Body of pancreas (tissue), 4 donors: ENCODE results near the gene OR2V1. TPM values are rescaled to one million over a fixed set of nuclear protein-coding genes. Genes with fewer than 3 reads are reported as not detected.
"Not testable (repeated sequence)": the region's sequence is repeated elsewhere in the genome, so short reads cannot be mapped to it uniquely, and the experiment has no call there.

Experiments
- ATAC-seq: fragments of 150-250 bp; one replicate; pipeline ENCODE4 v1.9.1; 2016
- DNase-seq, 4 donors: peaks; one replicate each; pipeline ENCODE4 v3.0.0-alpha.2; 2019
- H3K27ac ChIP-seq, 4 donors: fragments of 200-600 bp; sonication (generic); 1 replicate in 3 of 4; 2 replicates in 1 of 4; pipeline versions ENCODE4 v1.5.1 to v1.6.1; 2016 to 2019; ENCODE audit warnings: mild to moderate bottlenecking in 1 of 4, mixed read lengths in 1 of 4, moderate library complexity in 1 of 4
- H3K27me3 ChIP-seq, 2 donors: fragments of 200-600 bp; sonication (generic); one replicate each; pipeline ENCODE4 v1.6.0; 2016; ENCODE audit warnings: mild to moderate bottlenecking in 1 of 2
- H3K36me3 ChIP-seq, 2 donors: fragments of 200-600 bp; sonication (generic); replicated peaks in 1 of 2; 2 replicates each; pipeline ENCODE4 v1.5.1; 2016; ENCODE audit warnings: low read depth in 2 of 2; ENCODE audit not compliant: insufficient read depth in 1 of 2
- H3K4me1 ChIP-seq: fragments of 200-600 bp; sonication (generic); one replicate; pipeline ENCODE4 v1.6.0; 2016
- H3K4me3 ChIP-seq, 2 donors: fragments of 200-600 bp; sonication (generic); 1 replicate in 1 of 2; 2 replicates in 1 of 2; pipeline ENCODE4 v1.5.1; 2016 to 2019
- H3K9me3 ChIP-seq, 3 donors: fragments of 200-600 bp; sonication (generic); 1 replicate in 2 of 3; 2 replicates in 1 of 3; pipeline ENCODE4 v1.5.1; 2016
- POLR2A ChIP-seq, 3 donors: fragments of 450-650 bp; IDR thresholded peaks; one replicate each; pipeline ENCODE4 v1.6.1; 2016; ENCODE audit warnings: antibody characterized with exemption in 3 of 3, mild to moderate bottlenecking in 2 of 3
- WGBS, 2 donors: methylation state at CpG; one replicate each; pipeline ENCODE4 v1.1.5; 2017; 5-methylcytosine and 5-hydroxymethylcytosine counted together
- intact Hi-C: fragments of 100-400 bp; cut with DNase I; formaldehyde crosslinking; loops from one replicate; pipeline ENCODE4 v1.15.1; 2023
- total RNA-seq, 2 donors: library from RNA; depleted of rRNA; stranded (reverse); fragments of >200 nt; gene quantifications; one replicate each; pipeline ENCODE4 v1.1.0, GENCODE V29; 2016
- TF ChIP-seq, protein P1 (sequence below), 7 experiments: fragments of 450-650 bp in 4 of 7; fragments of 200-600 bp in 3 of 7; sonication (generic) in 3 of 7; IDR thresholded peaks; one replicate each; pipeline ENCODE4 v1.5.1; 2016 to 2019; ENCODE audit warnings: antibody characterized with exemption in 7 of 7

Gene OR2V1
- total RNA-seq, 2 donors from 2014 or later: not detected

GRCh38 chr5:181152406-181152805, 21.4 kb upstream of the OR2V1 start:
- intact Hi-C loops: loop anchor here (10.0 kb wide), 2 partner anchors 288 to 358 kb away; partner anchors contain the start of gene ZFP62
- TF ChIP-seq, protein P1, sequence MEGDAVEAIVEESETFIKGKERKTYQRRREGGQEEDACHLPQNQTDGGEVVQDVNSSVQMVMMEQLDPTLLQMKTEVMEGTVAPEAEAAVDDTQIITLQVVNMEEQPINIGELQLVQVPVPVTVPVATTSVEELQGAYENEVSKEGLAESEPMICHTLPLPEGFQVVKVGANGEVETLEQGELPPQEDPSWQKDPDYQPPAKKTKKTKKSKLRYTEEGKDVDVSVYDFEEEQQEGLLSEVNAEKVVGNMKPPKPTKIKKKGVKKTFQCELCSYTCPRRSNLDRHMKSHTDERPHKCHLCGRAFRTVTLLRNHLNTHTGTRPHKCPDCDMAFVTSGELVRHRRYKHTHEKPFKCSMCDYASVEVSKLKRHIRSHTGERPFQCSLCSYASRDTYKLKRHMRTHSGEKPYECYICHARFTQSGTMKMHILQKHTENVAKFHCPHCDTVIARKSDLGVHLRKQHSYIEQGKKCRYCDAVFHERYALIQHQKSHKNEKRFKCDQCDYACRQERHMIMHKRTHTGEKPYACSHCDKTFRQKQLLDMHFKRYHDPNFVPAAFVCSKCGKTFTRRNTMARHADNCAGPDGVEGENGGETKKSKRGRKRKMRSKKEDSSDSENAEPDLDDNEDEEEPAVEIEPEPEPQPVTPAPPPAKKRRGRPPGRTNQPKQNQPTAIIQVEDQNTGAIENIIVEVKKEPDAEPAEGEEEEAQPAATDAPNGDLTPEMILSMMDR (IDR thresholded peaks at IDR 0.05): no peak
- no peak for TF ChIP-seq POLR2A (IDR thresholded peaks at IDR 0.05)
- no peak overlapping the region for H3K27ac ChIP-seq
- H3K4me3 ChIP-seq: no peak overlapping the region
- H3K9me3 ChIP-seq: no peaks in the 10 kb centered on the region
- DNase-seq: no peak
- H3K4me1 ChIP-seq: no peaks in the 10 kb centered on the region
- no peaks in the 10 kb centered on the region for H3K36me3 ChIP-seq
- WGBS, 2 donors: 61 to 75% methylated on average over 6 to 9 of the region's 9 CpGs
- H3K27me3 ChIP-seq: no peaks in the 10 kb centered on the region
- no peak for ATAC-seq

DNA sequence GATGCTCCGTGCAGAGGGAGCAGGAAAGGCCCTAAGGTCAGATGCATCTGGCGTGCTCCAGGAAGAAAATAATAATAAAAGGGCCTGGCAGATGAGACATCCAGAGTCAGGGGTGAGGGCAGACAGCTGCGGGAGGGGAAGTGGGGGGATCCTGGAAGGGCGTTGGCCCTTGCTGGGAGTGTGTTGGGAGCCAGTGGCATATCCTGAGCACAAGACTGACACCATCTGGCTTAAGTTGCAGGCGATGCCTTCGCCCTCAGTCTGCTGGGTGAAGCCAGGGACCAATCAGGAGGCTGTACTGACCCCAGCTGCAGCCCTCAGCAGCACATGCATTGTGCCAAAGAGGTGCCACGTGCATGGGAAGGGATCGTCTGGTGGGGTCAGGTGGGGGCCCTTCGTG, 20.2 kb upstream of the OR2V1 start:
- Histone ChIP-seq H3K36me3 (no peaks in the 10 kb centered on the region), H3K4me3 (no peak overlapping the region), H3K4me1 (no peaks in the 10 kb centered on the region), H3K27ac (no peak overlapping the region), H3K27me3 (no peaks in the 10 kb centered on the region), H3K9me3 (no peaks in the 10 kb centered on the region)
- TF ChIP-seq, protein P1 (IDR thresholded peaks at IDR 0.05): no peak
- TF ChIP-seq POLR2A (IDR thresholded peaks at IDR 0.05): no peak
- intact Hi-C loops: loop anchor here (10.0 kb wide), 2 partner anchors 286 to 356 kb away; partner anchors contain the start of gene ZFP62
- no peak for DNase-seq
- ATAC-seq: no peak
- WGBS, 2 donors: 25 to 32% methylated on average over 6 to 9 of the region's 9 CpGs

GRCh38 chr5:181149806-181150733, 19.1 kb upstream of the OR2V1 start:
- no peaks in the 10 kb centered on the region for H3K4me1 ChIP-seq
- no peaks in the 10 kb centered on the region for H3K27me3 ChIP-seq
- no peak for ATAC-seq
- WGBS, 2 donors: 70 to 74% methylated on average over 9 to 14 of the region's 14 CpGs
- no peak for DNase-seq
- no peak overlapping the region for H3K4me3 ChIP-seq
- H3K27ac ChIP-seq: no peak overlapping the region
- no peaks in the 10 kb centered on the region for H3K9me3 ChIP-seq
- intact Hi-C loops: loop anchor here (10.0 kb wide), 2 partner anchors 285 to 355 kb away; partner anchors contain the start of gene ZFP62
- no peak for TF ChIP-seq POLR2A (IDR thresholded peaks at IDR 0.05)
- TF ChIP-seq, protein P1 (IDR thresholded peaks at IDR 0.05): no peak
- no peaks in the 10 kb centered on the region for H3K36me3 ChIP-seq

- ATAC-seq: no peak
- DNase-seq: no peak
Measured at GRCh38 chr5:181149355-181149754, 18.4 kb upstream of the OR2V1 start.

DNA sequence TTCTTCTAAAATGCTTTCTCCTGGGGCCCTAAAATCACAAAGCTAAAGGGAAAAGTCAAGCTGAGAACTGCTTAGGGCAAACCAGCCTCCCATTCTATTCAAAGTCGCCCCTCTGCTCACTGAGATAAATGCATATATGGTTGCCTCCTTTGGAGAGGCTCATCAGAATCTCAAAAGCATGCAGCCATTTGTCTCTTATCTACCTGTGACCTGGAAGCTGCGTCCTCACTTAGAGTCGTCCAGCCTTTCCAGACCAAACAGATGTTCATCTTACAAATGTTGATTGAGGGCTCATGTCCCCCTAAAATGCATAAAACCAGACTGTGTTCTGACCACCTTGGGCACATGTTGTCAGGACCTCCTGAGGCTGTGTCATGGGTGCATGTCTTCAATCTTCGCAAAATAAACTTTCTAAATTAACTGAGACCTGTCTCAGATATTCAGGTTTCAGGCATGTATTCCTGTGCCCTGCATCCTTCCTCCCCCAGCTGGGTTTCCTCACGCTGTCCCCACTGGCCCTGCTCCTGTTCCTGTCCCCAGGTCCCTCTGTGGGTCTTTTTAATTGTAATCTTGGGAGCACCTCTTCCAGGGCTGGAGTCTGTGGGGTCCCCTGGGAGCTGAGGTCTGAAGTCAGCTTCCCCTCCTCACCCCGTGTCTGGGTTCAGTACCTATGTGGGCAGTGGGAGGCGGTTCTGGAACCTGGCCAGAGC, 16.1 kb upstream of the OR2V1 start, which contains the start of gene OR2V2:
OR2V2 (plus strand) TSS at position 660 of the 710 bp plus-strand sequence. CDS start 7,357 bp downstream, outside the sequence.
- intact Hi-C loops: not testable (repeated sequence)

More at GRCh38 chr5:181149355-181149754, 18.4 kb upstream of the OR2V1 start:
- no peak overlapping the region for H3K4me3 ChIP-seq
- H3K4me1 ChIP-seq: no peaks in the 10 kb centered on the region
- TF ChIP-seq, protein P1 (IDR thresholded peaks at IDR 0.05): no peak
- no peak for TF ChIP-seq POLR2A (IDR thresholded peaks at IDR 0.05)
- no peaks in the 10 kb centered on the region for H3K27me3 ChIP-seq
- WGBS, 2 donors: 72 to 78% methylated on average over 4 to 6 of the region's 6 CpGs
- no peaks in the 10 kb centered on the region for H3K9me3 ChIP-seq
- intact Hi-C loops: no loop called here
- H3K36me3 ChIP-seq: no peaks in the 10 kb centered on the region
- no peak overlapping the region for H3K27ac ChIP-seq

More for the DNA sequence above, 16.1 kb upstream of the OR2V1 start, which contains the start of gene OR2V2:
- H3K27me3 ChIP-seq, H3K36me3 ChIP-seq, H3K27ac ChIP-seq, DNase-seq, H3K9me3 ChIP-seq, ATAC-seq, H3K4me3 ChIP-seq, H3K4me1 ChIP-seq: not testable (repeated sequence)
- 29 to 34% methylated on average over 5 to 7 of the region's 7 CpGs for WGBS, 2 donors
